Mesenchymal stem cell (in vitro differentiated cells and primary cell): ENCODE data around the gene INPP4A.

Experiments
- DNase-seq: peaks from one replicate; pipeline ENCODE4 v3.0.0-alpha.2; 2013
- H2AFZ ChIP-seq: one replicate; pipeline ENCODE4 v1.6.1; 2013; ENCODE audit warnings: low read depth, mild to moderate bottlenecking, control low read depth, inconsistent platforms, low read length, moderate library complexity
- H2AK5ac ChIP-seq: 2 replicates; pipeline ENCODE4 v1.6.1; 2013; ENCODE audit warnings: low read length, moderate library complexity, mild to moderate bottlenecking, inconsistent platforms; ENCODE audit not compliant: severe bottlenecking
- H2BK120ac ChIP-seq: one replicate; pipeline ENCODE4 v1.6.1; 2013; ENCODE audit warnings: low read depth, mild to moderate bottlenecking, inconsistent platforms, low read length, moderate library complexity
- H2BK12ac ChIP-seq, 2 experiments: one replicate each; pipeline ENCODE4 v1.6.1; 2013; ENCODE audit warnings: inconsistent platforms in 2 of 2, low read length in 2 of 2, mild to moderate bottlenecking in 2 of 2, moderate library complexity in 2 of 2, control low read depth in 1 of 2
- H2BK15ac ChIP-seq: one replicate; pipeline ENCODE4 v1.6.1; 2013; ENCODE audit warnings: mild to moderate bottlenecking, low read depth, inconsistent platforms; ENCODE audit not compliant: poor library complexity, severe bottlenecking
- H2BK5ac ChIP-seq: 2 replicates; pipeline ENCODE4 v1.6.1; 2013; ENCODE audit warnings: low read depth, mild to moderate bottlenecking, low read length, control low read depth, inconsistent platforms; ENCODE audit not compliant: poor library complexity, severe bottlenecking
- H3K14ac ChIP-seq, 2 experiments: one replicate each; pipeline ENCODE4 v1.6.1; 2013; ENCODE audit warnings: inconsistent platforms in 2 of 2, low read length in 2 of 2, control low read depth in 1 of 2, mild to moderate bottlenecking in 1 of 2, moderate library complexity in 1 of 2
- H3K18ac ChIP-seq, 2 experiments: one replicate each; pipeline ENCODE4 v1.6.1; 2013; ENCODE audit warnings: inconsistent platforms in 2 of 2, low read length in 2 of 2, control low read depth in 1 of 2, low read depth in 1 of 2, mild to moderate bottlenecking in 1 of 2
- H3K23ac ChIP-seq, 2 experiments: one replicate each; pipeline ENCODE4 v1.6.1; 2013; ENCODE audit warnings: inconsistent platforms in 2 of 2, low read length in 2 of 2, mild to moderate bottlenecking in 2 of 2, moderate library complexity in 2 of 2, control low read depth in 1 of 2
- H3K27ac ChIP-seq: 2 replicates; pipeline ENCODE4 v1.5.1; 2013; ENCODE audit warnings: mild to moderate bottlenecking, moderate library complexity, low read length, control low read depth, inconsistent platforms; ENCODE audit not compliant: poor library complexity, severe bottlenecking
- H3K27me3 ChIP-seq, 2 experiments: 2 replicates each; pipeline versions ENCODE4 v1.6.1 to v1.7.0; 2013; ENCODE audit warnings: low read length in 2 of 2, mild to moderate bottlenecking in 2 of 2, moderate library complexity in 2 of 2, control low read depth in 1 of 2, inconsistent platforms in 1 of 2; ENCODE audit not compliant: control insufficient read depth in 1 of 2, insufficient read depth in 1 of 2
- H3K36me3 ChIP-seq, 2 experiments: 2 replicates each; pipeline versions ENCODE4 v1.6.1 to v1.7.0; 2013; ENCODE audit warnings: low read length in 2 of 2, control low read depth in 1 of 2, inconsistent platforms in 1 of 2, low read depth in 1 of 2, mild to moderate bottlenecking in 1 of 2; ENCODE audit not compliant: insufficient read depth in 2 of 2, control insufficient read depth in 1 of 2
- H3K4ac ChIP-seq, 2 experiments: one replicate each; pipeline ENCODE4 v1.6.1; 2013; ENCODE audit warnings: inconsistent platforms in 2 of 2, low read length in 2 of 2, mild to moderate bottlenecking in 2 of 2, moderate library complexity in 2 of 2, control low read depth in 1 of 2, low read depth in 1 of 2
- H3K4me1 ChIP-seq: 2 replicates; pipeline ENCODE4 v1.6.1; 2013; ENCODE audit warnings: low read depth, low read length, control low read depth; ENCODE audit not compliant: control insufficient read depth, insufficient read depth
- H3K4me2 ChIP-seq: 2 replicates; pipeline ENCODE4 v1.6.1; 2013; ENCODE audit warnings: low read length, mild to moderate bottlenecking, inconsistent platforms; ENCODE audit not compliant: poor library complexity, severe bottlenecking
- H3K4me3 ChIP-seq, 2 experiments: 2 replicates each; pipeline versions ENCODE4 v1.5.1 to v1.7.0; 2013; ENCODE audit warnings: low read length in 2 of 2, mild to moderate bottlenecking in 2 of 2, control low read depth in 1 of 2, low read depth in 1 of 2; ENCODE audit not compliant: insufficient read depth in 1 of 2
- H3K79me1 ChIP-seq: replicated peaks from 2 replicates; pipeline ENCODE4 v1.6.1; 2013; ENCODE audit warnings: mild to moderate bottlenecking, control low read depth, low read length, inconsistent platforms; ENCODE audit not compliant: poor library complexity, severe bottlenecking
- H3K9ac ChIP-seq: 2 replicates; pipeline ENCODE4 v1.7.0; 2013; ENCODE audit warnings: mild to moderate bottlenecking, low read length, moderate library complexity
- H3K9me3 ChIP-seq: 2 replicates; pipeline ENCODE4 v1.7.0; 2013; ENCODE audit warnings: mild to moderate bottlenecking, low read length; ENCODE audit not compliant: control insufficient read depth
- H4K8ac ChIP-seq: one replicate; pipeline ENCODE4 v1.6.1; 2013; ENCODE audit warnings: inconsistent platforms, mild to moderate bottlenecking, low read length, moderate library complexity
- H4K91ac ChIP-seq: one replicate; pipeline ENCODE4 v1.6.1; 2013; ENCODE audit warnings: mild to moderate bottlenecking, low read length, inconsistent platforms
- WGBS: methylation state at CpG from one replicate; pipeline ENCODE4 v1.1.7; 2013; ENCODE audit warnings: mixed read lengths; 5-methylcytosine and 5-hydroxymethylcytosine counted together

INPP4A gene

DNA sequence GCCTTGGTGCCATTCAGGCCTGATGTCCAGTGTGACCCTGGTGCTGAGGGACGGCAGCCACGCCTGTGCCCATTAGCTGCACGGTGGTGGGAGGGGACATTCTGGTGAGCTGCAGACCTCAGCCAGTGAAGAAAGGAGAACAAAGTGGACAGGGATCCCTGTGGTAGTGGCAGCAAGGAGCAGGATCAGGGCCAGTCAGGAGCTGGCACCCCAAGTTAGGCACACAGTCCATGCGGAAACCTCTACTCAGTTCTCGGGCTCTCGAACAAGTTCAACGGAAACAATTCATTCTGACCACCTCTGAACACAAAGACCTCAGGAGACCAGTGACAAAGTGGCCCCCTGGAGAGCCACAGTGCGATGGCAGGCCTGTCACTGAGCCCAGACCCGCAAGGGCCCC is 133.6 kb downstream of the INPP4A start:
- no peak overlapping the region for H3K23ac ChIP-seq
- no peak overlapping the region for H2BK5ac ChIP-seq
- peak overlapping the region in 1 of 2 experiments; percentile 1 for H3K4me3 ChIP-seq
- H3K14ac ChIP-seq, result no peak overlapping the region
- no peak overlapping the region for H4K91ac ChIP-seq
- no peak overlapping the region for H2BK12ac ChIP-seq
- H2AK5ac ChIP-seq, result no peak overlapping the region
- DNase-seq, result no peak
- no peak overlapping the region for H3K18ac ChIP-seq
- no peaks in the 10 kb centered on the region for H3K9me3 ChIP-seq
- no peak overlapping the region for H3K27ac ChIP-seq
- H4K8ac ChIP-seq, result no peak overlapping the region
- H3K9ac ChIP-seq, result no peak overlapping the region
- H3K36me3 ChIP-seq, result peaks cover 38 to 44% of the 10 kb centered on the region in 2 experiments
- no peaks in the 10 kb centered on the region for H3K27me3 ChIP-seq
- H2BK120ac ChIP-seq, result no peak overlapping the region
- no peak overlapping the region for H2AFZ ChIP-seq
- H3K4me2 ChIP-seq, result no peak overlapping the region
- H3K79me1 ChIP-seq, result no peaks in the 10 kb centered on the region
- no peak overlapping the region for H3K4ac ChIP-seq
- 95% methylated on average over 9 of the region's 9 CpGs for WGBS
- H2BK15ac ChIP-seq, result no peak overlapping the region
- peaks cover 3% of the 10 kb centered on the region for H3K4me1 ChIP-seq

DNA sequence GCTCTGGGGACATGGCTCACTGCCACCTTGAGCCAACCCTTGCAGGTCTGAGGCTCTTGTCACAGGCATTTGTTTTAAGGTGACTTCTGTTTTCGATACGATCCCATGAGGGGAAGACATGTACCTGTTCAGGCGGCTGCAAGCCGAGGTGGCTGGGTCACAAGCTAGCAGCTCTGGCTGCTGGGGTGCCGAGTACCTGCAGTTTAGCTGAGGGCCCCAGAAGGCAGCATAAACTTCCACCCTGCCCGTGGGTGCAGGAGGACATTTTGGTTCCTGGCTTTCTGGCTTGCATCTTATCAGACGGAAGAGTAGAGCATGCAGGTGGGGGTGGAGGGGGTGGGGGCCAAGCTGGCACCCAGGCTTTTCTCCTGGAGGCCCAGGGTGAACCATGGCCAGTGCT is 135.3 kb downstream of the INPP4A start:
- Histone ChIP-seq H3K18ac (no peak overlapping the region), H3K9ac (no peak overlapping the region), H3K27ac (no peak overlapping the region), H2BK120ac (no peak overlapping the region), H3K9me3 (no peaks in the 10 kb centered on the region), H2AK5ac (no peak overlapping the region), H3K4me1 (no peaks in the 10 kb centered on the region), H3K27me3 (no peaks in the 10 kb centered on the region), H3K14ac (no peak overlapping the region), H3K4me2 (no peak overlapping the region), H3K36me3 (peaks cover 40 to 41% of the 10 kb centered on the region in 2 experiments), H3K4ac (no peak overlapping the region), H3K23ac (no peak overlapping the region), H2AFZ (no peak overlapping the region), H2BK5ac (no peak overlapping the region), H4K91ac (no peak overlapping the region), H2BK12ac (no peak overlapping the region), H4K8ac (no peak overlapping the region), H3K4me3 (no peak overlapping the region), H3K79me1 (no peaks in the 10 kb centered on the region), H2BK15ac (no peak overlapping the region)
- 98% methylated on average over 7 of the region's 7 CpGs for WGBS
- DNase-seq, result no peak

GRCh38 chr2:98580656-98581284 is 136.1 kb downstream of the INPP4A start:
- H3K18ac ChIP-seq, result no peak overlapping the region
- no peak overlapping the region for H3K27ac ChIP-seq
- H2AFZ ChIP-seq, result no peak overlapping the region
- H2BK15ac ChIP-seq, result no peak overlapping the region
- no peak overlapping the region for H3K4me3 ChIP-seq
- H2BK120ac ChIP-seq, result no peak overlapping the region
- H4K91ac ChIP-seq, result no peak overlapping the region
- WGBS, result 94% methylated on average over 9 of the region's 10 CpGs
- H2BK5ac ChIP-seq, result no peak overlapping the region
- H3K4ac ChIP-seq, result no peak overlapping the region
- H2AK5ac ChIP-seq, result no peak overlapping the region
- no peak overlapping the region for H3K9ac ChIP-seq
- H4K8ac ChIP-seq, result no peak overlapping the region
- H3K23ac ChIP-seq, result no peak overlapping the region
- H3K14ac ChIP-seq, result no peak overlapping the region
- no peak overlapping the region for H3K4me2 ChIP-seq
- H3K4me1 ChIP-seq, result no peaks in the 10 kb centered on the region
- DNase-seq, result no peak
- peaks cover 41% of the 10 kb centered on the region in 2 experiments for H3K36me3 ChIP-seq
- no peaks in the 10 kb centered on the region for H3K27me3 ChIP-seq
- no peak overlapping the region for H2BK12ac ChIP-seq
- no peaks in the 10 kb centered on the region for H3K79me1 ChIP-seq
- H3K9me3 ChIP-seq, result no peaks in the 10 kb centered on the region

DNA sequence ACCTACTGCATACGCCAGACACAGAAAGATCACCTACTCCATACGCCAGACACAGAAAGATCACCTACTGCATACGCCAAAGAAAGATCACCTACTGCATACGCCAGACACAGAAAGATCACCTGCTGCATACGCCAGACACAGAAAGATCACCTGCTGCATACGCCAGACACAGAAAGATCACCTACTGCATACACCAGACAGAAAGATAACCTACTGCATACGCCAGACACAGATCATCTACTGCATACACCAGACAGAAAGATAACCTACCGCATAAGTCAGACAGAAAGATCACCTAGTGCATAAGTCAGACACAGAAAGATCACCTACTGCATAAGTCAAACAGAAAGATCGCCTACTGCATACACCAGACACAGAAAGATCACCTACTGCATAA is 137.9 kb downstream of the INPP4A start:
- no peak overlapping the region for H3K4me2 ChIP-seq
- H3K9me3 ChIP-seq, result no peaks in the 10 kb centered on the region
- H3K4me3 ChIP-seq, result no peak overlapping the region
- DNase-seq, result no peak
- H3K27me3 ChIP-seq, result no peaks in the 10 kb centered on the region
- no peak overlapping the region for H3K18ac ChIP-seq
- no peak overlapping the region for H4K91ac ChIP-seq
- no peak overlapping the region for H2BK120ac ChIP-seq
- no peak overlapping the region for H3K27ac ChIP-seq
- no peak overlapping the region for H2BK15ac ChIP-seq
- H3K36me3 ChIP-seq, result peaks cover 30 to 35% of the 10 kb centered on the region in 2 experiments
- no peak overlapping the region for H3K14ac ChIP-seq
- no peak overlapping the region for H2AK5ac ChIP-seq
- no peak overlapping the region for H4K8ac ChIP-seq
- H2AFZ ChIP-seq, result no peak overlapping the region
- H3K4me1 ChIP-seq, result no peaks in the 10 kb centered on the region
- H3K4ac ChIP-seq, result no peak overlapping the region
- no peaks in the 10 kb centered on the region for H3K79me1 ChIP-seq
- H2BK12ac ChIP-seq, result no peak overlapping the region
- WGBS, result 95% methylated on average over 9 of the region's 9 CpGs
- H3K23ac ChIP-seq, result no peak overlapping the region
- no peak overlapping the region for H2BK5ac ChIP-seq
- H3K9ac ChIP-seq, result no peak overlapping the region
